HG03575 (cell line): ENCODE data around the gene LAPTM5.

ENCODE experiments used
- ATAC-seq: cut with Tn5 transposase; IDR thresholded peaks from one replicate; pipeline ENCODE4 v1.9.1; 2021; ENCODE audit not compliant: unreplicated experiment, insufficient number of reproducible peaks, low FRiP score; ENCODE audit errors: extremely low read depth

The LAPTM5 gene

DNA sequence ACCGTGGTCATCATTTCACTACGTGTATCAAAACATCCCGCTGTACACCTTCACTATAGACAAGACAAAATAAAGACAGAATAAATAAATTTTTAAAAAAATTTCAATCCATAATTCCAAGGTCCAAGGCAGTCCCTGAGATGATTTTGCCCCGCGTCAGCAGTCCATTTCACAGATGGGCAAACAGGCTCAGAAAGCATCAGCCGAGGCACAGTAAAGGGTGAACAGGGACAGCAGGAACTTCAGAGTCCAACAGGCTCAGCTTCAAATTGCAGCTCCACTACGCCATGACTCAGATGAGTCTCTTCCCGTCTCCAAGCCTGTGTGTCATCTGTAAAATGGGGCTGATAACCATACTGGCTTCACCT lies 49.2 kb downstream of the LAPTM5 start:
- no peak for ATAC-seq

DNA sequence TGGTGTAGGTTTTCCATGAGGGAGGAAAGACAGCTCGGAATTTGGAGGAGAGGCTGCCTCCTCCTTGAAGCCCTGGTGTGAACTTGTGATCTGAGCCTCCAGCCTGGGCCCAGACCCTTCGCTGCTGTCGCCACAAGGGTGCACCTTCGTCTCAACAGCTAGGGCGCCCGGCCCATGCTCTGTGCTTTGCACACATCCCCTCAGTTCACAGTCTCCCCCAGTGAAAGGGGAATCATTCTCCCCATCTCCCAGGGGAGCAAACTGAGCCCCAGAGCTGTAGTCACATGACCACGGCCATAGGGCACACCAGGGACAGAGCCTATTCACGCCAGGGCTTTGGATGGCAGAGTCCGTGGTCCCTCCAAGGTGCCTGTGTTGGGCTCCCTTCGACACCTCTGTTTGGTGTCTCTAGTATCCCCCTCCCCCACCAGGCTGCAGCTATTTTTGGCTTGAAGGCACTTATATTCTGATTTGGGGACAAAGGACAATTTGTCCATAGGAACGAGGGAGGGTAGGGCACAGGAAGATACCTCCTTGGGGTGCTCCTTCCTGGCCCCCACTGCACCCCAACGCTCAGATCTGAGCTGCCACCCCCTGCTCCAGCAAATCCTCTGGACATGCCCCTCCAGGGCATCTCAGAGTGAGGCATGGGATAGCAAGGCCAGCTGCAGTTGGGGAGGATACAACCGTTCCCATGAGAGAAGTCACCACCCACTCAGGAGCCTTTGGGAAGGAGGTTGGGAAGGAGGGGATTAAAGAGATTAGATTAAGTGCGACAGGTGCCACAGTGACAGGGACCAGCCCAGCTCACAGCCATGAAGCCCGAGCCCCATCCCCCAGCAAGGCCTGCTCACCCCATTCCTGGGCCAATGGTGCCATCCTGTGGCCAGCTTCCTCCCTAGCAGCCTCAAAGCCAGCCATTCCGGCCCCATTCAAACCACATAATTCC lies 49.9 kb downstream of the LAPTM5 start:
- no peak for ATAC-seq

DNA sequence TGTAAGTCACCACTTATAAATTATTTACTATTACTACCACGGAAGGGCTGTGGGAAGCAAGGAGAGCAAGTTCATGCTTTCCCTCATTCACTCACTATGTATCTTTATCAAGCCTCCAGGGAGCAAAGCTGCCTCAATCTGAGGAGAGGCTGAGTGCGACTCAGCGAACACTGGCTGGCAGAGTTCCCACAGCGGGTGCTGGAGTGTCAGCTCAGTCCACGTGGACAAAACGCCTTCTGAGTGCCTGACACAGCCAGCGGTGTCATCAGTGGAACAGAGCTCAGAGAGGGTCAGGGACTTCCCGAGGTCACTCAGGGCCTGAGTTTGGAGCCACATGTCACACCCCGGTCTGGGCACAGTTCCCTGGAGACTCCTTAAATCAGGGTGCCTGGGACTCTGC lies 51.0 kb downstream of the LAPTM5 start:
- no peak for ATAC-seq

DNA sequence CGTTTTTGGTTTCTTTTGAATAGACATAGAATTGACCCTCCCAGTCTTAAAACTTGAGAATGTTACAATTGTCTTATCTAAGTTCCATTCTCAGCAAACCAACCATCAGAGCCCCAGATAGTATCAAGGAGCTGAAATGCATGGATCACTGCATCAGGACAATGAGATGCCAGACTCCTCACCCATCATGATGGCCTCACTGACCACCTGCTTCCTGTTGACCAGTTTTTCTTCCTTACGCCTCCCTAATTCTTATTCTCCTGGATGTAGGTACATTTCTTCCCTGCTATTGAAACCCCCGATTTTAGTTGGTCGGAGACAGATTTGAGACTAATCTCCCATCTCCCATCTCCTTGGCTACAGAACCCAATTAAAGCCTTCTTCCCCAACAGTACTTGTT lies 51.9 kb downstream of the LAPTM5 start:
- ATAC-seq, result no peak

DNA sequence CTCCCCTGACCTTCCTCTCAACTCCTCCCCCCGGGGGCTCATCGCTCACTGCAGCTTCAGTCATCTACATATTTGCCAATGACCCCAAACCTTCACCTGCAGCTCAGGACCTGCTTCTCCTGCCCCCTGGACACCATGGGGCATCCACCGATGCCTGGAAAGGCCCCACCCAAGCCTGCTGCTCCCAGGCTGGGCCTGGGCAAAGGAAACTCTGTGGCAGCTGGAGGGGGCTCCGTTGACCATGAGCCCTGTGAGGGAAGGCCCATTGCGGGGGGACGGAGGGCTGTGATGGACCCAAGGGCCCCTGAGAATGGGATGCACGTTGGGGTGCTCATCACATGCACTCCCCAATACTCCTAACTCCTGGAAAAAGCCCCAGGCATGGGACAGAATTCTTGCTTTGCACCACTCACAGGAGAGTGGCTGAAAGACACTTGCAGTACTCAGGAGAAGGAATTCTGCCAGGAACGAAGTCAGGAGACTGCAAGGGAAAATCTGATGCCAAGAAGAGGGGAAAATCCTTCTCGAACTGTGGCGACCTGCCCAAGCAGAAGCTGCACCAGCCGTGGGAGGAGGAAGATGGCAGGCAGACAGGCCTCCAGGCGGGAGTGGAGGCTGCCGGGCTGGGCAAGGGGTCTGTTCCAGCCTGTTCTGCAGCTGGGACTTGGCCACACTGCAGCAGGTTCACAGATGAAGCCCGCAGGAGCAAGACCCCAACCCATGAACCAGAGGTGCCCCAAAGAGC lies 52.6 kb downstream of the LAPTM5 start:
- no peak for ATAC-seq

DNA sequence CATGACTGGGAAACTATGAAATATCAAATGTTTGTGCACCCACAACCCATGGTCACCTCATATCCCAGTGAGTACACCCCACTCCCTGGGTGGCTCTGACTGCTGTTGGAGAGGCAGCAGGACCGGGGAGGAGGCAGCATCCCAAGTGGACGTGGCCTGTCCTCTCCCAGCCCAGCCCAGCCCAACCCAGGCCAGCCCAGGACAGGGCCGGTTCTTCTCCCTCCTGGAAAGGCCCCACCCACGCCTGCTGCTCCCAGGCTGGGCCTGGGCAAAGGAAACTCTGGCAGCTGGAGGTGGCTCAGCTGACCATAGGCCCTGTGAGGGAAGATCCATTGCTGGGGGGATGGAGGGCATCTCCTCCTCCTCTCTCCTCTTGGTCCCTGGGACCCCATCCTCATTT lies 53.3 kb downstream of the LAPTM5 start:
- no peak for ATAC-seq

DNA sequence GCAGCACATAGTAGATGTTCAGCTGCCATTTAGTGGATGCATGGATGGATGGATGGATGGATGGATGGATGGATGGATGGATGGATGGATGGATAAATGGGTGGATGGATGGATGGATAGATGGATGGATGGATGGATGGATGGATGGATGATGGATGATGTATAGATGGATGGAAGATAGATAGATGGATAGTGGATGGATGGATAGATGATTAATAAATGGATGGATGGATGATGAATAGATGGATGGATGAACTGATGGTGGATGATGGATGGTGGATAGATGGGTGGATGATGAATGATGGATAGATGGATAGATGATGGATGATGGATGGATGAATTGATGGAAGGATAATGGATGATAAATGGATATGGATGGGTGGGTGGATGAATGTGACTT lies 54.8 kb downstream of the LAPTM5 start:
- ATAC-seq, result no peak

DNA sequence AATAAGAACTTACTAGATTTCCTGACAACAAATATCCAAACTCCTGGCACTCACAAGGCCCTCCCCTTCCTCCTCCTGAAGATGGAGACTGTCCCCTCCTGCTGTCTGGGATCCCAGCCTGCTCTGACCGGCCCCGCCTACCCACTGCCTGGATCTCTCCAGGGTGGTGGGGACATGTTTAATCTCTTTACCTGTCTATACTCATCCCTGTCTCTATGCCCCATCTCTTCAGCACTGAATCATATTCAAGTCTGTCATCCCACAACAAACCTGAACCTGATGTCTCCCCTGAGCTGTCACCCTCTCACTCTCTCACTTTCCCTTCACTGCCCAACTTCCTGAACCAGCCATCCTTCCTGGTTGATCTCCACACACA lies 56.3 kb downstream of the LAPTM5 start:
- no peak for ATAC-seq

DNA sequence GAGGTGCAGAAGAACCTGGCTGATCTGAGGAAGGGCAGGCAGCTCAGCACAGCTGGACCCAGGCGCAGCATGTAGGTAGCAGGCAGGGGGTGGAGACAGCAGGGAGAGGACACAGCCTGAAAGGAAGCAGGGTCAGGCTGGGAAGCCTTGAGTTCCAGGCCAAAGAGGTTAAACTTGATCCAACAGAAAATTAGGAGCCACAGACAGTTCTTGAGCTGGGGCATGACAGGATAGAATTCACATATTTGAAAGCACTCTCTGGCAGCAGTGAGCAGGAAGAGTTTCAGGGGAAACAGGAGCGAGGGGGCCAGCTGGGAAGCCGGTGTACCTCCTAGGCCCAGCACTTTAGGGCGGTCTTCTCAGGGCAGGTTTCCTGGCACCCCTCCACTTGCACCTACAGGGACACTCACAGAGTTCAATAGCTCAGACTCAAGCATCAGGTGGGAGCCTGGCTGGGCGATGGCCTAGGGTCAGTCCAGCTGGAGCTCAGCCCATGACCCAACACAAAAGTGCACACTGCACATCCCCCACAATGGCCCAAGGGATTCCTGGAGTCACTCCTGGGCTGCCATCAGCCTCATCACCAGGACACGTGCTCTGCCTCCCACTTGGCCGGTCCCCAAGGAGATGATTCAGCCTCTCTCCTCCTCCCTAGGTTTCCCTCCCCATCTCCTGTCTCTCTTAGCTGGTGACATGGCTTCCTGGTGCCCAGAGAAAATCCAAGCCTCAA lies 56.9 kb downstream of the LAPTM5 start:
- ATAC-seq, result no peak

DNA sequence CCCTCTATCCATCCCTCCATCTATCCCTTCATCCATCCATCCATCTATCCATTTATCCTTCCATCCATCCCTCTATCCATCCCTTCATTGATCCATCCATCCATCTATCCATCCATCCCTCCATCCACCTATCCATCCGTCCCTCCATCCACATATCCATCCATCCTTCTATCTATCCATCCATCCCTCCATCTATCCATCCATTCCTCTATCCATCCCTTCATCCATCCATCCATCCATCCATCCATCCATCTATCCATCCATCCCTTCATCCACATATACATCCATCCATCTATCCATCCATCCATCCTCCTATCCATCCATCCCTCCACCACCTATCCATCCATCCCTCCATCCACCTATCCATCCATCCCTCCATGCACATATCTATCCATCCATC lies 57.8 kb downstream of the LAPTM5 start:
- no peak for ATAC-seq

DNA sequence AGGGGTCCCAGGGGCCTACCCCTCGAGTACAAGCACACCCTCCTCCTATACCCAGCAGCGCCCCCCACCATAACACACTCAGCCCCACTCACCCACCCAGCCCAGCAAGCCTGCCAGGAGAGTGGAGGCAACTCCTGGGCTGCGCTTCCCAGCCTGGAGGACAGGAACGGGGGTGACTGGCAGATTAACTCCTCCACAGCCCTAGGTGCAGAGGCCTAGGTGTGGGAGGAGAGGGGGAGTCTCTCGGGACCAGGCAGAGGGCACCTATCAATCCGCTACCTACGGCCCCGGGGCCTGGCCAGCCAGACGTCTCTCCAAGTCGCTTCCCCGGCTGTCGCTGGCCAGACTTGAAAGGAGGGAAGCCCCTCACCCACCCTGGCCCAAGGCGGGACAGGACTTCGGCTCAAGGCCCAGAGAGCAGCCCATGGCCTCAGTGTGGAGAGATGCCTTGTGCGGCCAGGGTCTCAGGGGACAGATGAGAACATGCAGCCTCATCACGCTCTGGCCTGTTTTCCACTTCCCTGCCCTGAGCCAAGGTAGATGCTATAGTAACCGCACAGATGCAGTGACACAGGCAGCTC lies 59.1 kb downstream of the LAPTM5 start:
- ATAC-seq, result no peak

DNA sequence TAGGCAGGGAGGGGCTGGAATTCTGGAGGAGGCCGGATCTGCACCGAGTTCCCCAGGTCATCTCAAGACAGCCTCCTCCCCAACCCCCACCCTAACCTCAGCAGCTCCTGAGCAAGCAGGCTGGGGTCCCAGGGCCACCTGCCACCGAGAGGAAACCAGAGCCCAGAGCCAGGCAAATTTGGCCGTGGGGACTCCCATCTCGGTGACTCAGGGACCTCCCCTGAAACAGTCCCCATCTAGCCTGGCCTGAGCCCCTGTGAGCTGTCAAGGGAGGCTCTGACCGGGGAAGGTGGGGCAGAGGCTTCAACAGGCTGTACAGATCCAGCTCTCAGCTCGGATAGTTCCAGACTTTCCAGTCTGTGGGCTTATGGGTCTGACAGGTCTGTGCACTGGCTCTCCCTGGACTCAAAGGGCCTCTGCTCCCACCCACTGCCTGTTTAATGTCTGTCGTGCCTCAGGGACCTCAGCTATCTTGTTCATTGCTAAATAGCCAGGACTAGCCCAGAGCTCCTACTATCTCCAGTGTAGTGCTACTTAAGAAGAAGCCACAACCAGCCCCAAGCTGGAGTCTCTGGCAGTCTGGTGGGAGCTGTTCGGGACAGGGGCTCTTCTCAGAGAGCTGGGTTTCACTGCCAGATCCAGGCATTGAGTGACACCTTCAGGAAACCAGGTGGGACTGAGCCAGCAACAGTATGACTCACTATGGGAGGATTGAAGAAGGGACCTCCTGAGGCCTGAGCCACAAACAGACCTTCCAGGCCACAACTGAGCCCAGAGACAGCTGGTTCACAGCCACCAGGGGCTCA lies 59.8 kb downstream of the LAPTM5 start:
- ATAC-seq, result no peak

DNA sequence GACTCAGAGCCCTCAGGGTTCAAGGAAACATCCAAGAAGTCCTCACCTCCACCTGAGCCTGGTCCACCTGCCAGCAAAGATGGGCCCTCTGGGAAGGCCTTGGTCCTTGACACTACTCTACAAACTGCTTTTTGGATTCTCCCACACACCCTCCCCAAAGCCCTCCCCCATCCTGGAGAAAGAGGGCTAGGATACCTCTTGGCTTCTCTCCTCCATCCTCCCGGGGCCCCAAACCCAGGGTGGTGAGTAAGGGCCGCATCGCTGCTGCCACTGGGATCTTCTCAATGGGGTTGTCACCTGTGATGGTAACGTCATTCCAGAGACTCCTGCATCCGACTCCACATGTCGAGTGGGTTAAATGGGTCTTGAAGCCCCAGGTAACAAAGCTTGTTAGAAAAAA lies 60.7 kb downstream of the LAPTM5 start:
- no peak for ATAC-seq

DNA sequence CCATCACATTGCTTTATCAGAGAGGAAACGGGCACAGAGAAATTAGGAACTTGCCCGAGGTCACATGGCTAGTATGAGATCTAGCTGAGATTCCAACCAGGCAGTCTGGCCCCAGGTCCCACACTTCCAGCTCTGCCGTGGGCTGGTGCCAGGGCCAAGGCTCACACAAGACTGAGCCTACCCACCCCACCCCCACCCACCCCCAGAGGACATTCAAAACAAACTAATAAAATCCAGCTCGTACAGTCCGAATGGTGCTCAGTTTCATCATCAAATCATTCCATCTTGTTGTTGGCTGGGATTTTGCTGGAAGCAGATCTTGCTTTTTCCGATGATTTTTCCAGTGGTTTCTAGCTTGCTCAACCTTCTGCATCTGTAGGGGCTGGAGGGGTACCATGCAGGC lies 62.1 kb downstream of the LAPTM5 start:
- ATAC-seq, result no peak

DNA sequence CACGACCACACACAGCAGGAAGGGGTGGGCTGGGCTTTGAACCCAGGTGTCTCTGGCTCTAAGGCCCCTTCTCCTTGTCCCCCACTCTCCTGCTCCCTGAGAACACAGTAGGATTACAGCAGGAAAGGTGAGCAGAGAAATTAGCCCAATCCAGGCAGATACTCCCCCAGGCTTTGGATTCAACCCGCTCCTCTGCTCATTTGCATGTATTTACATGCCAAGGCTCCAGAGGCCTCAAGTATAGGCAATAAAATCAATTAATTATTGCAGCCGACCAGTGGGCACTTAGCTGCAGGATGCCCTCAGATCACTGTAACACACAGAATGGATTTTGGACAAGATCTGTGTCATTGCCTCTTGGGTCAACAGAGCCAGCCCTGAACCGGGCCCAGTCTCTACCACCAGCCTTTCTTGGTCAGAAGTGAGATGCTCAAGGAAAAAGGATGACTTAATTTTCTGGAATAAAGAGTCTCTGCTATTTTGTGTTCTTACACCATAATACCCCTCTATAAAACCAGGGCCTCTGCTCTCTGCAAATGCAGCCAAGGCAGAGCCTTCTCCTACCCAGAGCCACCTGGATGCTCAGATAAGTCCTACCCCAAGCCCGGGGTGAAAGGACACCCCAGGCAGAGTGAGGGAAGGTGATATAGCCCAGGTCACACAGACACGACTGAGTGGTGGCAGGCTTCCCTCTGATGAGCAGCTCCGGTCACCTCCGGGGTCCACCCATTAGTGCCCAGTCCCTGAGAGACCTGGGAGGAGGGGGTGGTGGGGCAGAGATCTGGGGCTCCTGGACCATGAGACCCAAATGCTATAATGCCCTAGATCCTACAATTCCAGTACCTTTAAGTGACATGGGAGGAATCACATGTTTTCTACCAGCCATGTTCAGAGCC lies 63.0 kb downstream of the LAPTM5 start:
- no peak for ATAC-seq

DNA sequence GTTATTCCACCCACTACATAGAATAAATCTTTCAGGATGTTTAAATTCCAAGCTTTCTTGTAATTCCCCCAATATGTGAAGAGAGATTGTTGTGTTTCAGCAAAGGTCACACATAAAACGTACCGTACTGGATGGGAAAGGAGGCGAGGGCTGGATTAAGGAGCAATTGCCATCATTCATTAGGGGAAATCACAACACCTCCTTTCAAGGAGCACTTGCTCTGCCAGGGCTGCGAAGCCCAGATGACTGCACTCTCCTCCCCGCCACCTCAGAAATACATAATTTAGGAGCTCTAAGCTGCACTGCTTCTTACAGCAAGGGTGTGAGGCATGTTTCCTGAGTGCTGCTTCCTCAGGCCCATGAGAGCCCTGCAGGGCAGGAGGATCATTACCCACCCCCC lies 63.8 kb downstream of the LAPTM5 start:
- ATAC-seq, result no peak

DNA sequence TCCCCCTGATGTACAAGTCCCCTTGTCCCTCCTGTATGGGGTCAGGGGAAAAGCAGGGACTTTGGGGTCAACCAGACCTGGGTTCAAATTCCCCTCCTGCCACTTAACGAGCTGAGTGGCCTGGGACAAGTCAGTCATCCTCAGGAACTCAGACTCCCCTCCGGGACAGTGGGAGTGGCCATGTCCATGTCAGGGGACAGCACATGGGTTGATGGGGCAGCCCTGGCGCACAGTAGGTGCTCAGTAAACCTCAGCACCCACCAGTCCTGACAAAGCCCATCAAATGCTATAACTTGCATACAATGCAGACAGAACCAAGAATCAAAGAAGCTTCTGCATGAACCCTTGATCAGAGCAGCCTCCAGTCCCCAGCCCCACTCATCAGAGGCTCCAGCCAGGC lies 64.2 kb downstream of the LAPTM5 start:
- ATAC-seq, result no peak

DNA sequence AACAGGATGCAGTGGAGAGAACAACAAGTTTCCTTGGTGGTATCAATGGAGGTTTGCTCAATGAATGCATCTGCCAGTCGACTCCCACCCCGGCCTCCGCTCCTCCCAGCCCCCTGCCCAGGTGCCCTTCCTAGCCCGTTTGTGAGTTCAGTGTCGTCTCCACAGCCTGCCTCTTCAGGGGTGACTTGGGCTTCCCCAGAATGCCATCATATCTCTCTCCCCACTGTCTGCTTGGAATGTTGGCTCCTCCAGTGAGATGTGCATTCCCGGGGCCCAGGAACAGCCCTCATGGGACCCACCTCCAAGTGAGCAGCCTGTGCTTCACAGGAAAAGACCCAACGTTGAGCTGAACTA lies 64.6 kb downstream of the LAPTM5 start:
- no peak for ATAC-seq
